ENCODE measurements around the gene TSC22D4. TPM values are rescaled to one million over a fixed set of nuclear protein-coding genes. Genes with fewer than 3 reads are reported as not detected.

TSC22D4 gene
- polyA plus RNA-seq, 1 of the 3 experiments (the other 2 are of a cell fraction), result 32.7 TPM

DNA sequence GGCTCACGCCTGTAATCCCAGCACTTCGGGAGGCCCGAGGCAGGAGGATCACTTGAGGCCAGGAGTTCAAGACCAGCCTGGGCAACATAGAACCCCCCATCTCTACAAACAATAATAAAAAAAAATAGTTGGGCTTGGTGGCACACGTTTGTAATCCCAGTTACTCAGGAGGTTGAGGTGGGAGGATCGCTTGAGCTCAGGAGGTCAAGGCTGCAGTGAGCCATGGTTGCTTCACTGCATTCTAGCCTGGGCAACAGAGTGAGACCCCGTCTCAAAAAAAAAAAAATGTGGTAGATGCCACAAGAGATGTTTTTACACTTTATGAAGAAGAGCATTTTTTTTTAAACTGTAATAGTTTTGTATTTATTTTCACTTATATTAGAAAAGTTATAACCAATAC is 17.5 kb upstream of the TSC22D4 start:
- no peaks in the 10 kb centered on the region for H3K9me3 ChIP-seq
- ChIA-PET POLR2A (no interaction called here), CTCF (interaction anchor here (0.6 to 3.3 kb wide), 7 partner anchors 10 to 68 kb away, joined by 3 to 28 read pairs (median 13); partner anchors contain the start of gene NYAP1)
- H3K4me1 ChIP-seq (ENCODE audit: control insufficient read depth in 1 of 2, insufficient read depth in 2 of 2, low read depth in 1 of 2, low read length in 1 of 2), result no peaks in the 10 kb centered on the region
- no peak for DNase-seq
- H3K9me2 ChIP-seq, result no peaks in the 10 kb centered on the region
- H3K9ac ChIP-seq, result no peak overlapping the region
- H4K20me1 ChIP-seq (ENCODE audit: insufficient read depth), result no peaks in the 10 kb centered on the region
- H3K36me3 ChIP-seq (replicated peaks in 1 of 2; ENCODE audit: control insufficient read depth in 1 of 2, insufficient read depth in 2 of 2, low read length in 1 of 2), result no peaks in the 10 kb centered on the region
- no peak overlapping the region for H3K4me3 ChIP-seq (ENCODE audit: low read depth in 2 of 2, low read length in 1 of 2)
- TF ChIP-seq EP300 (IDR thresholded peaks at IDR 0.05; ENCODE audit: borderline replicate concordance in 1 of 2, low read depth in 1 of 2, low read length in 1 of 2) (no peak), FOSL2 (IDR thresholded peaks at IDR 0.05; ENCODE audit: borderline replicate concordance, low read depth) (no peak)
- WGBS (ENCODE audit: low lambda C conversion rate), result 79% methylated on average over 6 of the region's 6 CpGs
- H3F3A ChIP-seq (replicated peaks; ENCODE audit: insufficient read depth), result no peaks in the 10 kb centered on the region
- no peaks in the 10 kb centered on the region for H3K27me3 ChIP-seq (ENCODE audit: insufficient read depth)
- no peaks in the 10 kb centered on the region for H3K79me2 ChIP-seq (ENCODE audit: insufficient read depth)
- H3K4me2 ChIP-seq, result no peak overlapping the region
- no peak overlapping the region for H3K27ac ChIP-seq (ENCODE audit: low read depth in 2 of 2, low read length in 1 of 2)
- no peak overlapping the region for H2AFZ ChIP-seq (ENCODE audit: low read depth)

DNA sequence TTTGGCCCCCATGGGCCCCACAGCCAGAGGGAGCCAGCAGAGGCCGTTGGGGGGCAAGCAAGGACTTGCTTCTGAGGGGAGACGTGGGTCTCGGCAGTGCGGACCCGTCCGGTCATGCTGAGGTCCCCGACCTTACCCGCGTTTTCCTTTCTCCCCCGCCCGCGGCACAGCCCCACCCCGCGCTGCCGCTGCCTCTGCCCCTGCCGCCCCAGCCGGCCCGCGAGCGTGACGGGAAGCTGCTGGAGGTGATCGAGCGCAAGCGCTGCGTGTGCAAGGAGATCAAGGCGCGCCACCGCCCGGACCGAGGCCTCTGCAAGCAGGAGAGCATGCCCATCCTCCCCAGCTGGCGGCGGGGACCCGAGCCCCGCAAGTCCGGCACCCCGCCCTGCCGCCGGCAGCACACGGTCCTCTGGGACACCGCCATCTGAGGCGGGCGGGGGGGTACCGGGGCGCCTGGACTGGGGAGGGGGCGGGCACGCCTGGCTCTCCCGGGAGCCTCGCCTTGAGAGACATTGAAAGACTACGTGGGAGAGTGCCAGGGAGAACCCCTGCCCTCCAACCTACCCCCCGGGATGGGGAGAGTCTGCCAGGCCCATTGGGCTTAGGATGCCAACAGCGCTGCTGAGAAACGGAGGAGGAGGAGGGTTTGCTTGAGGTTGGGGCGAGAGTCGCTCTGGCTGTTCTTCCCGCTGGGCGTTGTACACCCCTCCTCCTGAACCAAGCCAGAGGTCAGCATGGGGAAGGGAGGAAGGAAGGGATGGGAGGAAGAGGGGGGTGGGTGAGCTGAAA is 14.7 kb upstream of the TSC22D4 start:
- H3K27ac ChIP-seq (ENCODE audit: low read depth in 2 of 2, low read length in 1 of 2), result no peak overlapping the region
- H2AFZ ChIP-seq (ENCODE audit: low read depth), result no peak overlapping the region
- CTCF ChIA-PET, result interaction anchor here (0.9 to 2.2 kb wide), 6 partner anchors 10 to 73 kb away, joined by 3 to 12 read pairs (median 4); partner anchors contain the start of gene NYAP1
- H3K36me3 ChIP-seq (replicated peaks in 1 of 2; ENCODE audit: control insufficient read depth in 1 of 2, insufficient read depth in 2 of 2, low read length in 1 of 2), result peaks cover 0 to under 1% of the 10 kb centered on the region in 2 experiments
- no peak for TF ChIP-seq MEF2A (IDR thresholded peaks at IDR 0.05; ENCODE audit: borderline replicate concordance, low read depth)
- TF ChIP-seq, protein P1, sequence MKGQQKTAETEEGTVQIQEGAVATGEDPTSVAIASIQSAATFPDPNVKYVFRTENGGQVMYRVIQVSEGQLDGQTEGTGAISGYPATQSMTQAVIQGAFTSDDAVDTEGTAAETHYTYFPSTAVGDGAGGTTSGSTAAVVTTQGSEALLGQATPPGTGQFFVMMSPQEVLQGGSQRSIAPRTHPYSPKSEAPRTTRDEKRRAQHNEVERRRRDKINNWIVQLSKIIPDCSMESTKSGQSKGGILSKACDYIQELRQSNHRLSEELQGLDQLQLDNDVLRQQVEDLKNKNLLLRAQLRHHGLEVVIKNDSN (IDR thresholded peaks at IDR 0.05; ENCODE audit: borderline replicate concordance, low read depth), result no peak
- TF ChIP-seq, protein P2, sequence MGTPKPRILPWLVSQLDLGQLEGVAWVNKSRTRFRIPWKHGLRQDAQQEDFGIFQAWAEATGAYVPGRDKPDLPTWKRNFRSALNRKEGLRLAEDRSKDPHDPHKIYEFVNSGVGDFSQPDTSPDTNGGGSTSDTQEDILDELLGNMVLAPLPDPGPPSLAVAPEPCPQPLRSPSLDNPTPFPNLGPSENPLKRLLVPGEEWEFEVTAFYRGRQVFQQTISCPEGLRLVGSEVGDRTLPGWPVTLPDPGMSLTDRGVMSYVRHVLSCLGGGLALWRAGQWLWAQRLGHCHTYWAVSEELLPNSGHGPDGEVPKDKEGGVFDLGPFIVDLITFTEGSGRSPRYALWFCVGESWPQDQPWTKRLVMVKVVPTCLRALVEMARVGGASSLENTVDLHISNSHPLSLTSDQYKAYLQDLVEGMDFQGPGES (IDR thresholded peaks at IDR 0.05; ENCODE audit: low read depth, low read length), result no peak
- TF ChIP-seq RFX5 (IDR thresholded peaks at IDR 0.05; ENCODE audit: low read length), result no peak
- no peak for TF ChIP-seq EP300 (IDR thresholded peaks at IDR 0.05; ENCODE audit: borderline replicate concordance in 1 of 2, low read depth in 1 of 2, low read length in 1 of 2)
- no peak for TF ChIP-seq FOSL2 (IDR thresholded peaks at IDR 0.05; ENCODE audit: borderline replicate concordance, low read depth)
- no peak for TF ChIP-seq GATA2 (CRISPR knock-in tag; IDR thresholded peaks at IDR 0.05)
- no peak for TF ChIP-seq SIN3A (IDR thresholded peaks at IDR 0.05; ENCODE audit: borderline replicate concordance, low read depth, low read length)
- TF ChIP-seq TCF12 (IDR thresholded peaks at IDR 0.05), result no peak
- no peak for TF ChIP-seq FOXJ3 (CRISPR knock-in tag; IDR thresholded peaks at IDR 0.05)
- TF ChIP-seq POLR2AphosphoS5 (IDR thresholded peaks at IDR 0.05; ENCODE audit: low read depth, low read length), result no peak
- H3K4me2 ChIP-seq, result no peak overlapping the region
- no peak overlapping the region for H3K9ac ChIP-seq
- H4K20me1 ChIP-seq (ENCODE audit: insufficient read depth), result no peaks in the 10 kb centered on the region
- H3K4me3 ChIP-seq (ENCODE audit: low read depth in 2 of 2, low read length in 1 of 2), result no peak overlapping the region
- no peaks in the 10 kb centered on the region for H3K9me2 ChIP-seq
- no peaks in the 10 kb centered on the region for H3K27me3 ChIP-seq (ENCODE audit: insufficient read depth)
- H3K79me2 ChIP-seq (ENCODE audit: insufficient read depth), result no peaks in the 10 kb centered on the region
- DNase-seq, result peak; percentile 36
- 93% methylated on average over 52 of the region's 56 CpGs for WGBS (ENCODE audit: low lambda C conversion rate)
- H3F3A ChIP-seq (replicated peaks; ENCODE audit: insufficient read depth), result no peaks in the 10 kb centered on the region
- POLR2A ChIA-PET, result interaction anchor here (1.2 kb wide), 1 partner anchor 46 kb away, joined by 3 read pairs; the partner anchor contains the start of gene AGFG2
- H3K9me3 ChIP-seq, result no peaks in the 10 kb centered on the region
- H3K4me1 ChIP-seq (ENCODE audit: control insufficient read depth in 1 of 2, insufficient read depth in 2 of 2, low read depth in 1 of 2, low read length in 1 of 2), result peaks cover 3 to 17% of the 10 kb centered on the region in 2 experiments; a peak in 2 of 4 replicates
